Gastroesophageal sphincter (tissue), 4 donors: ENCODE results near the gene MACROH2A2. TPM values are rescaled to one million over a fixed set of nuclear protein-coding genes. Genes with fewer than 3 reads are reported as not detected.

Source experiments
- ATAC-seq: fragments of 150-250 bp; one replicate; pipeline ENCODE4 v1.9.1; 2016; ENCODE audit warnings: mild to moderate bottlenecking, moderate library complexity
- H3K27ac ChIP-seq, 4 donors: fragments of 200-600 bp; sonication (generic) in 3 of 4; 1 replicate in 3 of 4; 2 replicates in 1 of 4; pipeline ENCODE4 v1.5.1; 2016 to 2019
- H3K27me3 ChIP-seq: fragments of 200-600 bp; sonication (generic); one replicate; pipeline ENCODE4 v1.5.1; 2019
- H3K36me3 ChIP-seq, 2 donors: fragments of 200-600 bp; sonication (generic); one replicate each; pipeline ENCODE4 v1.5.1; 2019; ENCODE audit warnings: control low read depth in 1 of 2
- H3K4me1 ChIP-seq, 3 donors: fragments of 200-600 bp; sonication (generic); 1 replicate in 2 of 3; 2 replicates in 1 of 3; pipeline ENCODE4 v1.5.1; 2016 to 2019; ENCODE audit warnings: control low read depth in 2 of 3
- H3K4me3 ChIP-seq, 2 donors: fragments of 200-600 bp; sonication (generic); one replicate each; pipeline ENCODE4 v1.5.1; 2019; ENCODE audit warnings: mild to moderate bottlenecking in 1 of 2, moderate library complexity in 1 of 2
- H3K9me3 ChIP-seq, 3 donors: fragments of 200-600 bp; sonication (generic); one replicate each; pipeline ENCODE4 v1.5.1; 2017 to 2019; ENCODE audit warnings: control low read depth in 2 of 3
- EP300 ChIP-seq: sonication (generic); formaldehyde crosslinking; IDR thresholded peaks from one replicate; pipeline ENCODE4 v1.6.1; 2017; ENCODE audit warnings: antibody characterized with exemption, mild to moderate bottlenecking
- POLR2A ChIP-seq, 2 donors: fragments of 450-650 bp; IDR thresholded peaks; one replicate each; pipeline ENCODE4 v1.6.1; 2017; ENCODE audit warnings: antibody characterized with exemption in 2 of 2, mild to moderate bottlenecking in 2 of 2, moderate library complexity in 1 of 2
- POLR2AphosphoS5 ChIP-seq: sonication (generic); formaldehyde crosslinking; IDR thresholded peaks from one replicate; pipeline ENCODE4 v1.6.1; 2017; ENCODE audit warnings: antibody characterized with exemption
- WGBS, 2 donors: methylation state at CpG; one replicate each; pipeline ENCODE4 v1.1.5; 2018; ENCODE audit warnings: low coverage in 1 of 2; 5-methylcytosine and 5-hydroxymethylcytosine counted together
- total RNA-seq, 4 donors: library from RNA; depleted of rRNA; stranded (reverse); fragments of >200 nt; gene quantifications; one replicate each; pipeline ENCODE4 v1.1.0, GENCODE V29; 2016
- TF ChIP-seq, protein P1 (sequence below), 4 experiments: fragments of 200-600 bp in 2 of 4; fragments of 450-650 bp in 2 of 4; sonication (generic) in 1 of 4; IDR thresholded peaks; one replicate each; pipeline ENCODE4 v1.5.1; 2017 to 2019; ENCODE audit warnings: antibody characterized with exemption in 4 of 4, mild to moderate bottlenecking in 2 of 4, moderate library complexity in 2 of 4

The MACROH2A2 gene
- total RNA-seq, 4 donors from 2014 or later: 8.2 to 22.9 (median 13.7) TPM

- Histone ChIP-seq H3K27me3 (peaks cover 15% of the 10 kb centered on the region), H3K27ac (no peak overlapping the region), H3K36me3 (no peaks in the 10 kb centered on the region), H3K4me1 (peaks cover 0 to 16% (median 0%) of the 10 kb centered on the region in 3 donors), H3K4me3 (no peak overlapping the region), H3K9me3 (no peaks in the 10 kb centered on the region)
- no peak for ATAC-seq
- 73% methylated on average over 5 of the region's 5 CpGs for WGBS, 2 donors
- TF ChIP-seq, protein P1, sequence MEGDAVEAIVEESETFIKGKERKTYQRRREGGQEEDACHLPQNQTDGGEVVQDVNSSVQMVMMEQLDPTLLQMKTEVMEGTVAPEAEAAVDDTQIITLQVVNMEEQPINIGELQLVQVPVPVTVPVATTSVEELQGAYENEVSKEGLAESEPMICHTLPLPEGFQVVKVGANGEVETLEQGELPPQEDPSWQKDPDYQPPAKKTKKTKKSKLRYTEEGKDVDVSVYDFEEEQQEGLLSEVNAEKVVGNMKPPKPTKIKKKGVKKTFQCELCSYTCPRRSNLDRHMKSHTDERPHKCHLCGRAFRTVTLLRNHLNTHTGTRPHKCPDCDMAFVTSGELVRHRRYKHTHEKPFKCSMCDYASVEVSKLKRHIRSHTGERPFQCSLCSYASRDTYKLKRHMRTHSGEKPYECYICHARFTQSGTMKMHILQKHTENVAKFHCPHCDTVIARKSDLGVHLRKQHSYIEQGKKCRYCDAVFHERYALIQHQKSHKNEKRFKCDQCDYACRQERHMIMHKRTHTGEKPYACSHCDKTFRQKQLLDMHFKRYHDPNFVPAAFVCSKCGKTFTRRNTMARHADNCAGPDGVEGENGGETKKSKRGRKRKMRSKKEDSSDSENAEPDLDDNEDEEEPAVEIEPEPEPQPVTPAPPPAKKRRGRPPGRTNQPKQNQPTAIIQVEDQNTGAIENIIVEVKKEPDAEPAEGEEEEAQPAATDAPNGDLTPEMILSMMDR (IDR thresholded peaks at IDR 0.05): no peak
- TF ChIP-seq POLR2AphosphoS5 (no peak), EP300 (no peak), POLR2A (IDR thresholded peaks at IDR 0.05) (no peak)
Observed at GRCh38 chr10:70048030-70048723, 4.5 kb upstream of the MACROH2A2 start.

GRCh38 chr10:70051848-70052247, 798 bp upstream of the MACROH2A2 start:
- TF ChIP-seq, protein P1 (IDR thresholded peaks at IDR 0.05): no peak
- TF ChIP-seq EP300 (no peak), POLR2AphosphoS5 (no peak), POLR2A (IDR thresholded peaks at IDR 0.05) (no peak)
- Histone ChIP-seq H3K9me3 (no peaks in the 10 kb centered on the region), H3K4me3 (peak overlapping the region in 1 of 2 donors; percentile 83), H3K27ac (no peak overlapping the region), H3K36me3 (no peaks in the 10 kb centered on the region), H3K4me1 (peaks cover 0 to 29% (median 0%) of the 10 kb centered on the region in 3 donors), H3K27me3 (peaks cover 26% of the 10 kb centered on the region)
- no peak for ATAC-seq
- WGBS, 2 donors: 49 to 53% methylated on average over 4 to 6 of the region's 6 CpGs

- peak overlapping the region in 3 of 4 donors; percentile 68 to 81 (median 78) for H3K27ac ChIP-seq
- no peaks in the 10 kb centered on the region for H3K9me3 ChIP-seq
- H3K4me1 ChIP-seq: peaks cover 0 to 29% (median 0%) of the 10 kb centered on the region in 3 donors
- H3K27me3 ChIP-seq: peaks cover 26% of the 10 kb centered on the region
- H3K36me3 ChIP-seq: no peaks in the 10 kb centered on the region
- TF ChIP-seq POLR2A (IDR thresholded peaks at IDR 0.05) (no peak), POLR2AphosphoS5 (no peak), EP300 (no peak)
- TF ChIP-seq, protein P1 (IDR thresholded peaks at IDR 0.05): no peak
- peak overlapping the region; percentile 60 to 83 for H3K4me3 ChIP-seq
- WGBS, 2 donors: 0% methylated on average over 3 of the region's 78 CpGs; no CpG with 5 or more reads in 1 of the 2 donors
- peak; percentile 48 for ATAC-seq
Observed at GRCh38 chr10:70053218-70053840, 683 bp downstream of the MACROH2A2 start.

DNA sequence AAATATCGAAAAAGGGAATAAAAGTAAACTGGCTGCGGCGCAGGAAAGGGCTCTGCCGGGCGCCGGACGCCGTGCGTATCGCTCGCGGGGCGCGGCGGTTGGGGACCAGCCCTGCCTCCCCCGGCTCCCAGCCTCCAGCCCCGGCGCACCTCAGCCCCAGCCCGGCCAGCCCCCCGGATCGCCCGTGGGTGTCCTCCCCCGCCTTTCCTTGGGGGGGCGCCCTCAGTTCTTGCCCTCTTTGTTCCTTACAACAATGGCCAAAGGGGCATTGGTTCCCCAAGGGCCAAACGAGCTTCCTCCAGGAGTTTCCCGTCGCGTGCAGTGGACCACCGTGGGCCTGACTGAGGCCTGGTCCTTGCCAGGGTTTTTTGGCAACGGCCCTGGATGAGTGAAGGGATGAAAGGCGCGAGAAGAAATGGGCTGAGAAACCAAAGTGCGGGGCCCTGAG, 1.2 kb downstream of the MACROH2A2 start:
- peaks cover 26% of the 10 kb centered on the region for H3K27me3 ChIP-seq
- no peaks in the 10 kb centered on the region for H3K9me3 ChIP-seq
- no peak for ATAC-seq
- peak overlapping the region in 2 of 4 donors; percentile 78 to 81 for H3K27ac ChIP-seq
- peaks cover 0 to 29% (median 0%) of the 10 kb centered on the region in 3 donors for H3K4me1 ChIP-seq
- H3K4me3 ChIP-seq: peak overlapping the region; percentile 60 to 83
- 0% methylated on average over 11 of the region's 33 CpGs; no CpG with 5 or more reads in 1 of the 2 donors for WGBS, 2 donors
- TF ChIP-seq, protein P1 (IDR thresholded peaks at IDR 0.05): peak in 1 of 4 experiments; percentile 34
- TF ChIP-seq POLR2A (IDR thresholded peaks at IDR 0.05): no peak
- TF ChIP-seq EP300: no peak
- no peak for TF ChIP-seq POLR2AphosphoS5
- H3K36me3 ChIP-seq: no peaks in the 10 kb centered on the region
